ENCODE results near the gene MS4A4A. TPM values are rescaled to one million over a fixed set of nuclear protein-coding genes. Genes with fewer than 3 reads are reported as not detected.

MS4A4A gene
- total and polyA plus RNA-seq, 2 experiments from 2014 or later = 0.48 to 5.3 TPM

DNA sequence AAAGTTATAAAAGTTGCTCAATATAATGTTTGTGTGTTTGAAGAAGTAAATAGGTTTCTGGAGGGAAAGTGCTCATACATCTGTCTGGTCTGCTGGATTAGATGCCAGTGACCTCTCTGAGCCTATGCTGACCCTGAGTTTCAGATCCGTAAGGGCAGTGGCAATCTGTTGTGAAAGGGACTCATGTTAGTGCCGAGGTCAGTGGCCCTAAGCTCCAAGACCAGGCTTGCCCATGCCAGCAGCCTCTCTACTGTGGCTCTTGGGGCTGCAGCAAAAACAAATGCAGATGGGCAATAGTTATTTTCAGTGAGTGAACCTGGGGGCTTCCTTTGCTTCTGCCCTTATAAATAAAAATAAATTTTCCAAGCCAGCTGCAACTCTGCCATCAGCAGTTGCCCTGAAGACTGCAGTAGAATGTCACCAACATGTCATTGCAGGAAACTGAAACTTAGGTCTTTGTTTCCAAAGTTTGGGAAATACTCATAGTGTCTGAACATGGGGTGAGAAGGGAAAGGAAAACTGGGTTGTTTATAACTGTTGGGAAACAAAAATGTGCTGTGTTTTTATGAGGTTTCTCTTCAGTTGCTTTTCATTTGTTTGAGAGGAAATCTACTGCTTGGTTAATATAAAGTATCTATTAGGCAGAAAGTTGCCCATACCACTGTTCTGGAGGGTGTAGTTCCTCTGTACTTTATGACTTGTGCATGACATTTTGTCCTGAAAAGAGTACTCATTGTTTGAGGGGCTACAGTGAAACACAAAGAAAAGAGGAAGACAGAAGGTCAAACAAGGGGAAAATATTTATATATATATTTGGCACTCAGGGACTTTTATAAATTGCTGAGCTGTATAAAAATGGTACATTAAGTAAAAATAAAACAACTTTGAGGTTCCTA lies 28.0 kb upstream of the MS4A4A start:
- Histone ChIP-seq H3K79me2 (no peaks in the 10 kb centered on the region), H4K20me1 (ENCODE audit: insufficient read depth, poor library complexity, severe bottlenecking) (no peaks in the 10 kb centered on the region), H3K4me2 (no peak overlapping the region), H3K4me3 (no peak overlapping the region), H3K4me1 (ENCODE audit: insufficient read depth) (no peaks in the 10 kb centered on the region), H3K27ac (no peak overlapping the region), H2AFZ (no peak overlapping the region), H3K9me2 (replicated peaks; ENCODE audit: insufficient read depth) (no peaks in the 10 kb centered on the region), H3K36me3 (replicated peaks; ENCODE audit: insufficient read depth, low read depth) (no peaks in the 10 kb centered on the region), H3K27me3 (no peaks in the 10 kb centered on the region), H3K9me3 (ENCODE audit: low read depth) (no peaks in the 10 kb centered on the region)
- 70% methylated on average over 2 of the region's 2 CpGs for WGBS (ENCODE audit: low lambda C conversion rate, missing lambda C conversion rate)
- TF ChIP-seq, protein P1, sequence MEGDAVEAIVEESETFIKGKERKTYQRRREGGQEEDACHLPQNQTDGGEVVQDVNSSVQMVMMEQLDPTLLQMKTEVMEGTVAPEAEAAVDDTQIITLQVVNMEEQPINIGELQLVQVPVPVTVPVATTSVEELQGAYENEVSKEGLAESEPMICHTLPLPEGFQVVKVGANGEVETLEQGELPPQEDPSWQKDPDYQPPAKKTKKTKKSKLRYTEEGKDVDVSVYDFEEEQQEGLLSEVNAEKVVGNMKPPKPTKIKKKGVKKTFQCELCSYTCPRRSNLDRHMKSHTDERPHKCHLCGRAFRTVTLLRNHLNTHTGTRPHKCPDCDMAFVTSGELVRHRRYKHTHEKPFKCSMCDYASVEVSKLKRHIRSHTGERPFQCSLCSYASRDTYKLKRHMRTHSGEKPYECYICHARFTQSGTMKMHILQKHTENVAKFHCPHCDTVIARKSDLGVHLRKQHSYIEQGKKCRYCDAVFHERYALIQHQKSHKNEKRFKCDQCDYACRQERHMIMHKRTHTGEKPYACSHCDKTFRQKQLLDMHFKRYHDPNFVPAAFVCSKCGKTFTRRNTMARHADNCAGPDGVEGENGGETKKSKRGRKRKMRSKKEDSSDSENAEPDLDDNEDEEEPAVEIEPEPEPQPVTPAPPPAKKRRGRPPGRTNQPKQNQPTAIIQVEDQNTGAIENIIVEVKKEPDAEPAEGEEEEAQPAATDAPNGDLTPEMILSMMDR (IDR thresholded peaks at IDR 0.05; ENCODE audit: poor library complexity) = no peak
- TF ChIP-seq EZH2phosphoT487 (IDR thresholded peaks at IDR 0.05; ENCODE audit: low read depth, severe bottlenecking, unreplicated experiment) = no peak
- TF ChIP-seq EZH2 (IDR thresholded peaks at IDR 0.05; ENCODE audit: borderline replicate concordance) = no peak
- DNase-seq (ENCODE audit: low spot score) = no peak

DNA sequence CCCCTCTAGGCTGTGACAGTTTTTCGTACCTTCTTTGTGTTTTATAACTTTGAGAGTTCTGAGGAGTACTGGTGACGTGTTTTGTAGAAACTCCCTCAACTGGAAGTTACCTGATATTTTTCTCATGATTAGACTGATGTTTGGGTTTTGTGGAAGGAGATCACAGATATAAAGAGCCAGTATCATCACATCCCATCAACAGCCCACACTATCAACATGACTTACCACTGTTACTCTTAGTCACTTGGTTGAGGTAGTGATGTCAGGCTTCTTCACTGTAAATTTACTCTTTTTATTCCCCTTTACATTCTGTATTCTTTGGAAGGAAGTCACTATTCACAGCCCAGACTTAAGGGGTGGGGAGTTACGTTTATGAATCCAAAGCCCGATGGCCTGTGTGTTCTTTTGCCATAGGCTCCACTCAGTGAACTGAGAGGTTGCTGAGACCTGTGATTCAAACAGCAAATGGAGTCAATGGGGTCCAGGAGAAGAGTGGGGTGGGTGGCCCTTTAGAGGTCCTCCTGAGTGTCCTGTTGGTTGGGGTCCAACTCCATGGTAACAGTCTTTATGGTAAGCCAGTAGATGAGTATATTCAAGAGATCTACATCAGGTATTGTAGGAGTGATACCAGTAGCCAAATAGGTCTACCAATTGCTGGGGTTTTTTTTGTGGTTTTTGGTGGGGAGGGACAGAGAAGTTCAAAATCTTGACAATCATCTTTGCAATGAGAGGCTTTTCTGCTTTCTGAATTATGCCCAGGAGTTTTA lies 22.3 kb upstream of the MS4A4A start:
- no peaks in the 10 kb centered on the region for H3K79me2 ChIP-seq
- H3K9me2 ChIP-seq (replicated peaks; ENCODE audit: insufficient read depth) = no peaks in the 10 kb centered on the region
- H3K27ac ChIP-seq = no peak overlapping the region
- H3K27me3 ChIP-seq = no peaks in the 10 kb centered on the region
- H3K36me3 ChIP-seq (replicated peaks; ENCODE audit: insufficient read depth, low read depth) = no peaks in the 10 kb centered on the region
- 74% methylated on average over 4 of the region's 4 CpGs for WGBS (ENCODE audit: low lambda C conversion rate, missing lambda C conversion rate)
- no peaks in the 10 kb centered on the region for H3K4me1 ChIP-seq (ENCODE audit: insufficient read depth)
- H2AFZ ChIP-seq = no peak overlapping the region
- H3K4me2 ChIP-seq = no peak overlapping the region
- TF ChIP-seq, protein P1 (IDR thresholded peaks at IDR 0.05; ENCODE audit: poor library complexity) = no peak
- TF ChIP-seq EZH2 (IDR thresholded peaks at IDR 0.05; ENCODE audit: borderline replicate concordance) (no peak), EZH2phosphoT487 (IDR thresholded peaks at IDR 0.05; ENCODE audit: low read depth, severe bottlenecking, unreplicated experiment) (no peak)
- no peak overlapping the region for H3K4me3 ChIP-seq
- no peaks in the 10 kb centered on the region for H3K9me3 ChIP-seq (ENCODE audit: low read depth)
- H4K20me1 ChIP-seq (ENCODE audit: insufficient read depth, poor library complexity, severe bottlenecking) = no peaks in the 10 kb centered on the region
- no peak for DNase-seq (ENCODE audit: low spot score)

DNA sequence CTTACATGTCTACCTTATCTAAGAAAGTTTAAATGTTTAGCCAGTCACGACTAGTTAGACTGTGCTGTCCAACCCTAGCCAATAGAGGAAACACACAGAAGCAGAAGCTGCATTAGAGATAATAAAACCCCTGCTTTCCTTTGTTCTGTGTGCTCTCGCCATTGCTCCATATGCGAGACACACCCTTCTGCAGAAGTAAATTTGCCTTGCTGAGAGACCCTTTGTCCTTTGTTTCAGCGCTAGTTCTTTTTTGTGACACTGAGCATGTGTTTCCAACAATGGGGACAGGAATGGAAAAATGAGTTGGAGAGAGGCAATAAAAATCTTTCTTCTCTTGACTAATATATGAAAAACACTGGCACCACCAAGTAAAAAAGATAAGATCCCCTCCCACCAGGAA lies 19.5 kb upstream of the MS4A4A start:
- H3K4me2 ChIP-seq = no peak overlapping the region
- no peak overlapping the region for H3K4me3 ChIP-seq
- H3K27me3 ChIP-seq = no peaks in the 10 kb centered on the region
- WGBS (ENCODE audit: low lambda C conversion rate, missing lambda C conversion rate) = 52% methylated on average over 4 of the region's 4 CpGs
- H3K9me3 ChIP-seq (ENCODE audit: low read depth) = no peaks in the 10 kb centered on the region
- H3K79me2 ChIP-seq = no peaks in the 10 kb centered on the region
- no peak overlapping the region for H3K27ac ChIP-seq
- H3K9me2 ChIP-seq (replicated peaks; ENCODE audit: insufficient read depth) = no peaks in the 10 kb centered on the region
- no peaks in the 10 kb centered on the region for H3K4me1 ChIP-seq (ENCODE audit: insufficient read depth)
- DNase-seq (ENCODE audit: low spot score) = no peak
- H4K20me1 ChIP-seq (ENCODE audit: insufficient read depth, poor library complexity, severe bottlenecking) = no peaks in the 10 kb centered on the region
- H2AFZ ChIP-seq = no peak overlapping the region
- H3K36me3 ChIP-seq (replicated peaks; ENCODE audit: insufficient read depth, low read depth) = no peaks in the 10 kb centered on the region
- TF ChIP-seq EZH2 (IDR thresholded peaks at IDR 0.05; ENCODE audit: borderline replicate concordance) (no peak), EZH2phosphoT487 (IDR thresholded peaks at IDR 0.05; ENCODE audit: low read depth, severe bottlenecking, unreplicated experiment) (no peak)
- TF ChIP-seq, protein P1 (IDR thresholded peaks at IDR 0.05; ENCODE audit: poor library complexity) = no peak

Measured in hepatocyte (in vitro differentiated cells).